Left colon (tissue), 2 donors: ENCODE results near the gene TIGD1. TPM values are rescaled to one million over a fixed set of nuclear protein-coding genes. Genes with fewer than 3 reads are reported as not detected.

ENCODE experiments used
- ATAC-seq: fragments of 200-7000 bp; cut with Tn5 transposase; one replicate; pipeline ENCODE4 v1.9.1; 2020; ENCODE audit warnings: mild to moderate bottlenecking, moderate library complexity
- DNase-seq, 2 donors: peaks; one replicate each; pipeline ENCODE4 v3.0.0-alpha.2; 2020
- intact Hi-C, 2 donors: fragments of 100-400 bp; cut with DNase I in 1 of 2; cut with micrococcal nuclease in 1 of 2; formaldehyde crosslinking; loops; one replicate each; pipeline versions ENCODE4 v1.11.2 to v1.14.0; 2022; cut with DNase I, micrococcal nuclease
- total RNA-seq, 2 donors: library from RNA; stranded (reverse); fragmentation: NEBNext Ultra II Directional; extraction: Animal tissue kit (Norgen Biotek cat#: 25700); gene quantifications; one replicate each; pipeline ENCODE4 v1.2.1, GENCODE V29; 2021
- donor health status: DM: no; HTN: no; CAD: no.
- donor health status: DM: yes; HTN: yes; CAD: no.

TIGD1 gene
- total RNA-seq, 2 donors from 2014 or later = 4.4 to 4.5 TPM

GRCh38 chr2:232513353-232513752, 37.0 kb downstream of the TIGD1 start:
- intact Hi-C loops = no loop called here
- no peak for ATAC-seq
- no peak for DNase-seq

DNA sequence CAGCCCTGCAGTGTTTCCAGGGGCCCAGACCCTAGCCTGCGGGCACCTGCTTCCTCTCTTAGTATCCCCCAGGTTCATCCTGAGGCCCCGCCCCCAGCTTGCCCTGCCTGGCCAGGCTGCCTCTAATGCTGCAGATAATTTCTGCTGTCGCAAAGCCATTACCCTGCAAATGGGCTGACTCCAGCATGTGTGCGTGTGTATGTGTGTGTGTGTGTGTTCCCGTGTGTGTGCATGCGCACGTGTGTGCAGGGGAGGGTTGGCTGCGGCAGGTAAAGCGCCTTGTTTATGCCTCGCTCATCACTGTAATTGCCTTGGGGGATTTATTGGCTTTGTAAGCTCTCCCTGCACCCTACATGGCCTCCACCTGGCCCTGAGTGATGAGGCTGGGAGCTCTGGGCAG, 37.8 kb downstream of the TIGD1 start:
- ATAC-seq = no peak
- DNase-seq = no peak
- intact Hi-C loops = no loop called here

GRCh38 chr2:232511336-232511890, 38.9 kb downstream of the TIGD1 start:
- intact Hi-C loops = no loop called here
- ATAC-seq = no peak

GRCh38 chr2:232508251-232508650, 42.1 kb downstream of the TIGD1 start:
- ATAC-seq (no peak), DNase-seq (no peak)
- intact Hi-C loops = no loop called here

More at GRCh38 chr2:232511336-232511890, 38.9 kb downstream of the TIGD1 start:
- DNase-seq = no peak

GRCh38 chr2:232506709-232507108, 43.6 kb downstream of the TIGD1 start:
- DNase-seq (no peak), ATAC-seq (no peak)
- intact Hi-C loops = no loop called here

- intact Hi-C loops = no loop called here
- ATAC-seq = no peak
- no peak for DNase-seq
Observed at GRCh38 chr2:232505856-232506255, 44.5 kb downstream of the TIGD1 start.

- ATAC-seq (no peak), DNase-seq (no peak)
- intact Hi-C loops = no loop called here
Observed at GRCh38 chr2:232504438-232504837, 45.9 kb downstream of the TIGD1 start.

DNA sequence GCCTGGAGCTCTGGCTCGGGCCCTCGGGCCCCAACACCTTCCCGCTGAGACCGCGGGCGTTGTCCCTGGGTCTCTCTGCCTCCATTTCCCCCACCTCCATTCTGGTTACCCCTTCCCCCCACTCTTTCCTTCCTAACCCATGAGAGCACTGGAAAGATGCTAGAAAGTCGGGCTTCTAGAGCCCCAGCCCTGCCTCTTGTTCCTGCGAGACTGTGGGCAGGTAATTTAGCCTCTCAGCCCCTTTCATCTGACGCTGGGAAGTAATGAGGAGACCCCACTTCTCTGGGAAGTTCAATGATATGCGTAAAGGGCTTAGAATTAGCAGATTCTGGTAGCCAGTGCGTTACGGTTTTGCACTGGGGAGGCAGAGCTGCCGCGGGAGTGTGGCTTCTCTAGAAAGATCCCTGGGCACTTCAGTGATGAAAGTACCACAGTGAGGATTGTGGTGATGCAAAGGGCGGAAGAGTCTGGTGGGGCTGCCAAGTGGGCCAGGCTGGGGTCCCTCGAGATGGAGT, 46.5 kb downstream of the TIGD1 start:
- ATAC-seq (no peak), DNase-seq (no peak)
- intact Hi-C loops = no loop called here

GRCh38 chr2:232502911-232503808, 47.2 kb downstream of the TIGD1 start:
- ATAC-seq (peak; percentile 49), DNase-seq (no peak)
- intact Hi-C loops = no loop called here

DNA sequence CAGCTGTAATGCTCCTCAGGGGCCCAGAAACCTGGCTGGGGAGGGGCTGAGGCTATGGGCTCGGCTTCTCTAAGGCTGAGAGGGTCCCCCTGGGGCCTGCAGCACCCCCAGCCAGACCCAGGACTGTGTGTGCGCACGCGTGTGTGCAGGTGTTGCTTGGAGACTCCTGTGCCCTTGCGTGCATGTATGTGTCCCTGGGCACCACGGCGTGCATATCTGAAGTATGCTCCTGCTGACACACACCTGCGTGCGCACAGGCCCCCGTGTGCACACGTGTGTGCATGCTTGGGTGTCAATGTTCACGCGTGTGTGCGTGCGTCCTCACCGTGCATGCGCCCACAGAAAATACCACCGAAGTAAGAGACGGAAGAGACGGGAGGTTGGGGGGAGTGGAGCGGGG, 47.8 kb downstream of the TIGD1 start:
- ATAC-seq = no peak
- intact Hi-C loops = no loop called here
- DNase-seq = no peak

DNA sequence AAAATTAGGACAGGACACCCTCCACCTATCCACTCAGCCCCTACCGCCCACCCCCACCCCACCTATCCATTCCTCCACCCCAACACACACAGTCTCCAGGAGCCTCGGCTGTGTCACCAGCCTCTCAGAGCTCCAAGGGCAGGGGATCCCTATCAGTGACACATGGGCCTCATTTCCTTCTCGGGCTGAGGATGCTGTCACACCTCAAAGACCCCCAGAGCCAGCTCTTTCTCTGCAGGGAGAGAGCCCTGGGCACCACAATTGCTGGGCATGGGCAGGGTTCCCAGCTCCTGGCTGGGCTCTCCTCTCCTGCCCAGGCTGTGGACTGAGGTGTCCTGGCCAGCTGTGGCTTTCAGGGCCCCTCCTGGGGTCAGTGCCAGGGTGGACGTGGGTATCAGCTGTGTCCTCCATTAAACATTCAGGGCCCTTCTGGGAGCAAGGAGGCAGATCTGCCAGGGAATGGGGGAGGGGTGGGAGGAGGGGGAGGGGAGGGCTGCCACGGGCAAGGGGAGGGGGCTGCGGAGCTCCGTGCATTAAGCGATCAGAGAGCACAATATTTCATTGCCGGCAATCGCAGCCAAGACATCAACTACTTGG, 48.5 kb downstream of the TIGD1 start:
- intact Hi-C loops = no loop called here
- ATAC-seq (no peak), DNase-seq (no peak)

DNA sequence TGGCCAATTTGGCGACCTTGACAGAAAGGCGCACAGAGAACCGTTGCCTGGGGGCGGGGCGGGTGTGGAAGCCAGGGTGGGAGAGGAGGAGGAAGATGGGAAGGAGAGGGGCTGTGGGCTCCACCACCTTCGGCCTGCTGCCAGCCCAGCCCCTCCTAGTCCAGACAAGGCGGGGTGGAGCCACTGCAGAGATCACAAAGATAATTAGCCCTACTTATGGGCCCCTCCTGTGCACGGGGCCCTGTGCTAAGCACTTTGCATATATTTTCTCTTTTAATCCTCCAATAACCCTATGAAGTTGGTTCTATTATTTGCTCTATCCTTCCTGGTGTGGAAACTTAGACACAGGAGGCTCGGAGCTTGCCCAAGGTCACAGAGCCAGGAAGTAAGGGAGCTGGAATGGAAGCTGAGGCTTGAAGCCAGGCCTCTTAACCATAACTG, 49.0 kb downstream of the TIGD1 start:
- no peak for DNase-seq
- intact Hi-C loops = no loop called here
- ATAC-seq = no peak

DNA sequence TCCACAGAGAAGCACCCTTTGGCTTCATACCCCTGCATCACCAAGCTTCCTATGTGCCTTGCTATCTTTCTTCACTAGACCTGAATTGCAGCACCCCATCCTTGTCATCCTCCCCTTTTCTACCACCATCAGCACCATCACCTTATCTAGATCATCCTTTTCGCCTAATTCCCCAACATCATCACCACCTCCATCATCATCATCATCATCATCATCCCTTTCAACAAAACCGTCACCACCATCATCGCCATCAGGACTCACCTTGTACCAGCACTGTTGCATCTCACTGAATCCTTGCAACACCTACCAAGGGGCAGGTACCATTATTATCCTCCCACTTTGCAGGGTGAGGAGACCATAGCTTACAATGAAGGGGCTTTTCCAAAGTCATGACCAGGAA, 51.9 kb downstream of the TIGD1 start:
- DNase-seq = no peak
- no peak for ATAC-seq
- intact Hi-C loops = no loop called here

Other genes starting within 250 kb of the TIGD1 start
- under 1 TPM in 1 of 2 donors, not detected in 1; 0.15 TPM for gene ALPP, start 171.8 kb downstream of the TIGD1 start, total RNA-seq
- gene ALPG, start 143.7 kb downstream of the TIGD1 start, total RNA-seq = 1 to 10 TPM in 1 of 2 donors, under 1 TPM in 1; 0.56 to 1.8 TPM
- 10 to 100 TPM; 15.9 to 21.1 TPM for gene ALPI, start 94.4 kb downstream of the TIGD1 start, total RNA-seq
- gene ECEL1, start 62.7 kb downstream of the TIGD1 start, total RNA-seq = not detected
- gene PRSS56, start 30.2 kb downstream of the TIGD1 start, total RNA-seq = not detected
- not detected for gene CHRND, start 24.4 kb downstream of the TIGD1 start, total RNA-seq
- gene CHRNG, start 10.9 kb downstream of the TIGD1 start, total RNA-seq = not detected
- gene EIF4E2, start 132 bp upstream of the TIGD1 start, total RNA-seq = 100 to 1,000 TPM in 1 of 2 donors, 10 to 100 TPM in 1; 83.2 to 104 TPM
- gene EFHD1, start 83.0 kb upstream of the TIGD1 start, total RNA-seq = 1 to 10 TPM; 2.7 TPM
- gene GIGYF2, start 146.8 kb upstream of the TIGD1 start, total RNA-seq = 10 to 100 TPM; 55.4 to 66.3 TPM
- not detected for gene KCNJ13, start 226.0 kb upstream of the TIGD1 start, total RNA-seq